ENCODE measurements around the gene SEL1L2.
"Not testable (repeated sequence)": the region's sequence is repeated elsewhere in the genome, so short reads cannot be mapped to it uniquely, and the experiment has no call there.

SEL1L2 gene

GRCh38 chr20:13990465-13990864 lies at the start of gene SEL1L2:
TSS of gene SEL1L2 (minus strand) at chr20:13990614. CDS start at chr20:13990534, 80 bp downstream.
- no peak for TF ChIP-seq ZNF274 (IDR thresholded peaks at IDR 0.05; ENCODE audit: low read depth, low read length)
- H3K4me3 ChIP-seq (ENCODE audit: low read length): no peak within 1 kb of the TSS

GRCh38 chr20:14036567-14036966 lies 46.2 kb upstream of the SEL1L2 start:
- TF ChIP-seq ZNF274 (IDR thresholded peaks at IDR 0.05; ENCODE audit: low read depth, low read length): no peak
- no peak overlapping the region for H3K4me3 ChIP-seq (ENCODE audit: low read length)

- no peak for TF ChIP-seq ZNF274 (IDR thresholded peaks at IDR 0.05; ENCODE audit: low read depth, low read length)
- no peak overlapping the region for H3K4me3 ChIP-seq (ENCODE audit: low read length)
These were observed 42.9 kb upstream of the SEL1L2 start for GRCh38 chr20:14033310-14033709.

- H3K4me3 ChIP-seq (ENCODE audit: low read length): no peak overlapping the region
- TF ChIP-seq ZNF274 (IDR thresholded peaks at IDR 0.05; ENCODE audit: low read depth, low read length): no peak
These were observed 40.6 kb upstream of the SEL1L2 start for GRCh38 chr20:14030991-14031390.

- H3K4me3 ChIP-seq (ENCODE audit: low read length): no peak overlapping the region
- TF ChIP-seq ZNF274 (IDR thresholded peaks at IDR 0.05; ENCODE audit: low read depth, low read length): no peak
These were observed 22.3 kb upstream of the SEL1L2 start for GRCh38 chr20:14012671-14013070.

- no peak for TF ChIP-seq ZNF274 (IDR thresholded peaks at IDR 0.05; ENCODE audit: low read depth, low read length)
- no peak overlapping the region for H3K4me3 ChIP-seq (ENCODE audit: low read length)
These were observed 18.8 kb upstream of the SEL1L2 start for GRCh38 chr20:14009208-14009607.

GRCh38 chr20:14005996-14006395 lies 15.6 kb upstream of the SEL1L2 start:
- no peak for TF ChIP-seq ZNF274 (IDR thresholded peaks at IDR 0.05; ENCODE audit: low read depth, low read length)
- H3K4me3 ChIP-seq (ENCODE audit: low read length): no peak overlapping the region

- H3K4me3 ChIP-seq (ENCODE audit: low read length): no peak overlapping the region
- no peak for TF ChIP-seq ZNF274 (IDR thresholded peaks at IDR 0.05; ENCODE audit: low read depth, low read length)
These were observed 10.5 kb upstream of the SEL1L2 start for GRCh38 chr20:14000917-14001316.

- no peak for TF ChIP-seq ZNF274 (IDR thresholded peaks at IDR 0.05; ENCODE audit: low read depth, low read length)
- H3K4me3 ChIP-seq (ENCODE audit: low read length): no peak overlapping the region
These were observed 5.9 kb upstream of the SEL1L2 start for GRCh38 chr20:13996265-13996664.

- TF ChIP-seq ZNF274 (IDR thresholded peaks at IDR 0.05; ENCODE audit: low read depth, low read length): no peak
- H3K4me3 ChIP-seq (ENCODE audit: low read length): peak overlapping the region; percentile 9; the same call in 1 of the 2 replicates
These were observed 5.4 kb upstream of the SEL1L2 start for GRCh38 chr20:13995841-13996240.

- peak within 1 kb of the TSS; percentile 9 for H3K4me3 ChIP-seq (ENCODE audit: low read length)
- no peak for TF ChIP-seq ZNF274 (IDR thresholded peaks at IDR 0.05; ENCODE audit: low read depth, low read length)
These were observed 4.8 kb upstream of the SEL1L2 start, which contains the start of gene MACROD2 for GRCh38 chr20:13995086-13995665. TSS of gene MACROD2 (plus strand) at chr20:13995516.

- not testable (repeated sequence) for H3K4me3 ChIP-seq (ENCODE audit: low read length)
These were observed 1.5 kb upstream of the SEL1L2 start for GRCh38 chr20:13991955-13992354.

- TF ChIP-seq ZNF274 (IDR thresholded peaks at IDR 0.05; ENCODE audit: low read depth, low read length): no peak
- no peak overlapping the region for H3K4me3 ChIP-seq (ENCODE audit: low read length)
These were observed 897 bp upstream of the SEL1L2 start for GRCh38 chr20:13991311-13991710.

- no peak overlapping the region for H3K4me3 ChIP-seq (ENCODE audit: low read length)
- TF ChIP-seq ZNF274 (IDR thresholded peaks at IDR 0.05; ENCODE audit: low read depth, low read length): no peak
These were observed 6.2 kb downstream of the SEL1L2 start for GRCh38 chr20:13984211-13984610.

GRCh38 chr20:13960525-13960924 lies 29.9 kb downstream of the SEL1L2 start:
- TF ChIP-seq ZNF274 (IDR thresholded peaks at IDR 0.05; ENCODE audit: low read depth, low read length): no peak
- H3K4me3 ChIP-seq (ENCODE audit: low read length): no peak overlapping the region

- H3K4me3 ChIP-seq (ENCODE audit: low read length): no peak overlapping the region
- no peak for TF ChIP-seq ZNF274 (IDR thresholded peaks at IDR 0.05; ENCODE audit: low read depth, low read length)
These were observed 30.3 kb downstream of the SEL1L2 start for GRCh38 chr20:13960119-13960518.
